SJSA1 (cell line): ENCODE data around the gene TTLL4. TPM values are rescaled to one million over a fixed set of nuclear protein-coding genes. Genes with fewer than 3 reads are reported as not detected.
A peak's percentile ranks its signal among the peaks of the same experiment; 100 is the strongest.

Source experiments
- DNase-seq, 2 experiments: peaks; one replicate each; pipeline ENCODE4 v3.0.0-alpha.2; 2015 to 2020; ENCODE audit warnings: low spot score in 2 of 2, low read depth in 1 of 2
- H3K27ac ChIP-seq: fragments of 250-450 bp; sonication (Bioruptor Pico); 2 replicates; pipeline ENCODE4 v1.5.1; 2020; ENCODE audit warnings: mild to moderate bottlenecking, moderate library complexity
- H3K27me3 ChIP-seq: fragments of 250-450 bp; sonication (Bioruptor Pico); replicated peaks from 2 replicates; pipeline ENCODE4 v1.5.1; 2020; ENCODE audit warnings: mild to moderate bottlenecking, moderate library complexity
- H3K36me3 ChIP-seq: fragments of 250-450 bp; sonication (Bioruptor Pico); 2 replicates; pipeline ENCODE4 v1.5.1; 2020; ENCODE audit warnings: mild to moderate bottlenecking
- H3K4me1 ChIP-seq: fragments of 250-450 bp; sonication (Bioruptor Pico); replicated peaks from 2 replicates; pipeline ENCODE4 v1.6.1; 2021; ENCODE audit warnings: mild to moderate bottlenecking
- H3K4me3 ChIP-seq: fragments of 250-450 bp; sonication (Bioruptor Pico); 2 replicates; pipeline ENCODE4 v1.5.1; 2020; ENCODE audit warnings: mild to moderate bottlenecking
- H3K9me3 ChIP-seq: fragments of 250-450 bp; sonication (Bioruptor Pico); replicated peaks from 2 replicates; pipeline ENCODE4 v1.5.1; 2020; ENCODE audit warnings: mild to moderate bottlenecking
- total RNA-seq: library from RNA; depleted of rRNA; stranded (reverse); fragments of >200 nt; shearing (Covaris generic); gene quantifications from 2 replicates; pipeline ENCODE4 v1.2.3, GENCODE V29; 2014

The TTLL4 gene
- total RNA-seq, 1 experiment from 2014 or later = 6.4 TPM

DNA sequence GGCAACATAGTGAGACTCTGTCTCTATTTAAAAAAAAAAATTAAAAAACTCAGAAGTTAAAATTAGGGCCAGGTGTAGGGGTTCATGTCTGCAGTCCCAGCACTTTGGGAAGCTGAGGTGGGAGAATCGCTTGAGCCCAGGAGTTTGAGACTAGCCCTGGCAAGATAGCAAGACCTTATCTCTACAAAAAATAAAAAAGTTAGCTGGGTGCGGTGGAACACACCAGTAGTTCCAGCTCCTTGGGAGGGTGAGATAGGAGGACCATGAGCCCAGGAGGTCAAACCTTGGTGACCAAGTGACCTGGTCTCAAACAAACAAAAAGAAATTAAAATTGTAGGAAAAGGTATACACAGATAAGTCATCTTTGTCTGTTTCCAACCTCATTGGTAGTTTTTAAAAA, 11.3 kb downstream of the TTLL4 start:
- DNase-seq = no peak
- no peak overlapping the region for H3K4me3 ChIP-seq
- H3K36me3 ChIP-seq = 0 out of 2 replicates have a peak, but pooled peaks cover 2% of the 10 kb centered on the region
- no peaks in the 10 kb centered on the region for H3K27me3 ChIP-seq
- peaks cover 6% of the 10 kb centered on the region; the same call in 1 of the 2 replicates for H3K4me1 ChIP-seq
- peaks cover 4% of the 10 kb centered on the region; the same call in 1 of the 2 replicates for H3K9me3 ChIP-seq
- no peak overlapping the region for H3K27ac ChIP-seq

DNA sequence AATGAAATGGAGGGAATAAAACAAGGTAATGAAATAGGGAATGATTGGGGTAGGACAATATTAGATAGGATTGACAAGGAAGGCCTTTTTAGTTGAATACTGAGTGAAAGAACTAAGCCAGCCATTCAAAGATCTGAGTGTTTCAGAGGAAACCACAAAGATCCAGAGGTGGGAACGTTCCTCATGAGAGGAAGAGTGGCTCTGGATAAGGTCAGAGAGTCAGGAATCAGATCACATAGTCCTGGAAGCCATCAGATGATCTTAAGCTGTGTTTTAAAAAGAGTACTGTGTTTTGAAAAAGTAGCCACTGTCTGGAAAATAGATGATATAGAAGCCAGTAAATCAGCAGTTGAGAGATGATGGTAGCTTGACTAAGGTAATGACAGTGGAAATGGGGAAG, 11.8 kb downstream of the TTLL4 start:
- Histone ChIP-seq H3K9me3 (peaks cover 4% of the 10 kb centered on the region; the same call in 1 of the 2 replicates), H3K27me3 (no peaks in the 10 kb centered on the region), H3K27ac (no peak overlapping the region), H3K36me3 (0 out of 2 replicates have a peak, but pooled peaks cover 2% of the 10 kb centered on the region), H3K4me1 (peaks cover under 1% of the 10 kb centered on the region; the same call in 1 of the 2 replicates), H3K4me3 (no peak overlapping the region)
- DNase-seq = no peak

DNA sequence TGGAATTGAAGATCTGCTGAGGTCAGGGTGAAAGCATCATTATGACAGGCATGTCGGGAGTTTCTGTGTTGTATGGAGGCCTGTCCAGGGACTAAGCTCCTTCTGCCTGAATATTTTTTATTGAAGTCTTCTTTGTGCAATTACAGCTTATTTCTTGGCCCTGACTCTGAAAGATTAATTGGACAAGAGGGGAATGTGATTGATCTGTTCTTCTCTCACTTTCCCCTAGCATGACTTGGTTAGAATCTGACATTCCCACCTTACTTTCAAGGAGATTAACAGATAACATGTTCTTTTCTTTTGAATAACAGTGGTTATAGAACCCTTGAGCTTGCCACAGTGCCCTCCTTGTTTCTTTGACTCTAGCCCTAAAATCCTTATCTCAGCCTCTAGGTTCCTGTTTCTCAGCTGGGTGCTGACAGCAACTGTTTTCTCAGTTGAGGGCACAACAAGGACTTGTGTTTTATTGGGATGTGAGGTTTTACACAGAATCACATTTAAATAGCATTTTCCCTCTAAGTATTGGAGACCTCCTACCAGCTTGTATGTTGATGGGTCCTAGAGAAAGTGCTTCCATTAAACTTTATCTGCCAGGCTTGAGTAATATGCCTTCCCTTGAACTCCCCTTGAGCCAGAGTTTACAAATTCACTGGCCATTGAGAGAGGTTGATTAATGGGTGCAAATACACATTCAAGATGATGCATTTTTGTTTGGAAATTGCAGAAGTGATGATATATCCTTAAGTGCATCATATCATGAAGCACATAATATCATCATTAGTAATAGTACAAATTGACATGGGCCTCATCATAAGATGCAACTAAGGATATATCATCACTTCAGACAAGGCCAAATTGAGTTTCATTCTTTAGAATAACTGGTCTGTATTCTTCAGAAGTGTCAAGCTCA, 12.5 kb downstream of the TTLL4 start:
- 0 out of 2 replicates have a peak, but pooled peaks cover 2% of the 10 kb centered on the region for H3K36me3 ChIP-seq
- DNase-seq = no peak
- no peaks in the 10 kb centered on the region; the same call in 1 of the 2 replicates for H3K4me1 ChIP-seq
- H3K27me3 ChIP-seq = no peaks in the 10 kb centered on the region
- H3K27ac ChIP-seq = no peak overlapping the region
- no peak overlapping the region for H3K4me3 ChIP-seq
- peaks cover 4% of the 10 kb centered on the region for H3K9me3 ChIP-seq

DNA sequence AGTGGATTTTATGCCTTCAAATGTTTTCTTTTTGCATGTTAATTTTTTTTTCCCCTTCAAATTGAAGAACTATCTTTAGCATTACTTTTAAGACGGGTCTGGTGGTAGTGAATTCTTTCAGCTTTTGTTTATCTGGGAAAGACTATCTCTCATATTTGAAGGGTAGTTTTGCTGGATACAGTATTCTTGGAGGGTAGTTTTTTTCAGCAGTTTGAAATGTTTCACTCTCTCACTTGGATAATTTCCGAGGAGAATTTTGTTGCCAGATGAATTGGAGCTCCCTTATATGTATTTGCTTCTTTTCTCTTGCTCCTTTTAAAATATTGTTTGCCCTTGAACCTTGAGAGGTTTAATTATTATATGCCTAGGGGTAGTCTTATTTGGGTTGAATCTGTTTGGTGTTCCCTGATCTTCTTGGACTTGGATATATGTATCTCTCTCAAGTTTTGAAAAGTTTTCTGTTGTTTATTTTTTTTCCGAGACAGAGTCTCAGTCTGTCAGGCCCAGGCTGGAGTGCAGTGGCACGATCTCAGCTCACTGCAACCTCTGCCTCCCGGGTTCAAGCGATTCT, 15.5 kb downstream of the TTLL4 start:
- Histone ChIP-seq H3K36me3 (no peaks in the 10 kb centered on the region), H3K4me3 (no peak overlapping the region), H3K9me3 (peaks cover 4% of the 10 kb centered on the region), H3K4me1 (peaks cover 6% of the 10 kb centered on the region), H3K27me3 (no peaks in the 10 kb centered on the region), H3K27ac (no peak overlapping the region)
- no peak for DNase-seq

DNA sequence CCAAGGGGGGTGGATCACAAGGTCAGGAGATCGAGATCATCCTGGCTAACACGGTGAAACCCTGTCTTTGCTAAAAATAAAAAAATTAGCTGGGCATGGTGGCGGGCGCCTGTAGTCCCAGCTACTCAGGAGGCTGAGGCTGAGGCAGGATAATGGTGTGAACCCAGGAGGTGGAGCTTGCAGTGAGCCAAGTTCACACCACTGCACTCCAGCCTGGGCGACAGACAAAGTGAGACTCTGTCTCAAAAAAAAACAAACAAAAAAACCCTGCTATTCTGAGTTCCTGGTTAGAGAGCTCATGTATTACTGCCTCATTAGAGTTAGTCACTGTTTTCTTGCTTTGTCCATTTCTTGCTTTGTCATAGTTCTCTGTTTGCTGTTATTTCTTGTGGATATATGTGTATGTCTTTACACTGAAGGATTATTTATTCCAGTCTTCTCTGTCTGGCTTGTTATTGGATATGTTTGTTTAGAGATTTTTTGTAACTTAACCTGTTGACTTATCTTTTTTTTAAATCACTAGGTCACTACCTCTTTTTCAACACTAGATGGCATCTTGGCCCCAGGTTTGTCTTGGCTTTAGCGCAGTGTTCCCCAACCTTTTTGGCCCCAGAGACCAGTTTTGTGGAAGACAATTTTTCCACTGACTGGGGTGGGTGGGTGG, 17.0 kb downstream of the TTLL4 start:
- no peak overlapping the region for H3K4me3 ChIP-seq
- no peaks in the 10 kb centered on the region for H3K27me3 ChIP-seq
- peaks cover 2% of the 10 kb centered on the region; the same call in 1 of the 2 replicates for H3K36me3 ChIP-seq
- no peak overlapping the region for H3K27ac ChIP-seq
- H3K4me1 ChIP-seq = peaks cover 20% of the 10 kb centered on the region
- no peak for DNase-seq
- H3K9me3 ChIP-seq = peaks cover 4% of the 10 kb centered on the region

DNA sequence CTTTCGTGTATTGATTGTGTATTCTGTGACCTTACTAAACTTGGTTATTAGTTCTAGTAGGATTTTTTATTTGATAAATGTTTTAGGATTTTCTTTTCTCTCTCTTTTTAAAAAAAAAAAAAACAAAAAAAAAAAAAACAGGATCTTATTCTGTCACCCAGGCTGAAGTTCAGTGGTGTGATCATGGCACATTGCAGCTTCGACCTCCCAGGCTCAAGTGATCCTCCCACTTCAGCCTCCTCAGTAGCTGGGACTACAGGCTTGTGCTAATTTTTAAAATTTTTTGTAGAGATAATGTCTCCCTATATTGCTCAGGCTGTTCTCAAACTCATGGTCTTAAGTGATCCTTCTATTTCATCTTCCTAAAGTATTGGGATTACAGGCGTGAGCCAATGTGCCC, 19.0 kb downstream of the TTLL4 start:
- Histone ChIP-seq H3K9me3 (peaks cover 4% of the 10 kb centered on the region), H3K36me3 (peaks cover 7% of the 10 kb centered on the region; the same call in 1 of the 2 replicates), H3K27me3 (no peaks in the 10 kb centered on the region), H3K27ac (no peak overlapping the region), H3K4me3 (no peak overlapping the region), H3K4me1 (peaks cover 36% of the 10 kb centered on the region)
- DNase-seq = no peak

DNA sequence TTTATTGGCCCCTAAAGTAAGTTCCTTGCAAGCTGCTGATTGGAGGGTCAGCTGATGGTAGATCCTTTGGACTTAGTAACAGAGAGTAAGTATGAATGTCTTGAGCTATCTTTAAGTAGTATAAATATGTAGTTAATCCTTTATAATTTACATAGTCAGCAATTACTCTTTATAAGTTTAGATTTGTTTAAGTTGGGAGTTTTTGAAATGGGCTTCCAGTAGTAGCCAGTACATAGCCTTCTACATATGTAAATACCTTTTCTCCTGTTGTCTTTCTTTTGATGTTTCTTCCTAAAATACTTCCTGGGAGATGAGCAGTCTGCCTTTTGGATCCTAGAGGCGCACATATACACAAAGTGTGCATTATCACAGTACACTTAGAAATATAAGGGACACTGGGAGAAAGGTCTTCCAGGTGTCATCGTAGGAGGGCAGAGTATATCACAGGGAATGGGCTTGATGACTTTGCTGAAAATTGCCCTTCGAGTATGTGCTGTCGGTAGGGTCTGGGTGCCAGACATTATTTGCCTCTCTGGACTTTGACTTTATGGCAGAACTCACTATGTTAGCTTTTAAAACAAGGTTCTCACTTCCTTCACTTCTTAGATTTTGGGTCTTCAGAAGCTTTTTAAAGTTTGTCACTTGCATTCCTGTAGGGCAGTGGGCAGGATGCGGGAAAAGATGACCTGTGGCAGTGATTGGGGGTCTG, 21.6 kb downstream of the TTLL4 start:
- peak overlapping the region; percentile 80 for H3K27ac ChIP-seq
- peaks cover 36% of the 10 kb centered on the region for H3K4me1 ChIP-seq
- H3K36me3 ChIP-seq = peaks cover 9% of the 10 kb centered on the region
- no peak for DNase-seq
- H3K9me3 ChIP-seq = no peaks in the 10 kb centered on the region; the same call in 1 of the 2 replicates
- H3K4me3 ChIP-seq = no peak overlapping the region
- H3K27me3 ChIP-seq = no peaks in the 10 kb centered on the region

DNA sequence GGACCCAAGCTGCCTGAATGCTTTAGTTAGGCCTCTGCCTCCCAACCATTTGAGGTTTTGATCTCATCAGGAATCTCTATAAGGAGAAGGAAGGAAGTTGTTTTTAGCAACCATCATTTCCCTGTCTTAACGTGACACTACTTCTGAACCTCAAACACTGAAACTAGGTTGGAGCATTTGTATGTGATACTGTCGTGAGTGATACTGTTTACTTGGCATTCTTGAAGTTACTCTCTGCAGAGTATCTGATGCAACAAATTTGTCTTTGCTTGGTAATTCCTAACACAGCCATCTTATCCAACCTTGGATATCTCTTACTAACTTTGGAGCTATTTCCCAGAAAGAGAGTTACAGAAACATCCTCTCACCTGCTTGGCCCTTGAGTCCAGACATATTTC, 22.1 kb downstream of the TTLL4 start:
- no peak for DNase-seq
- H3K27me3 ChIP-seq = no peaks in the 10 kb centered on the region
- H3K9me3 ChIP-seq = no peaks in the 10 kb centered on the region; the same call in 1 of the 2 replicates
- H3K36me3 ChIP-seq = peaks cover 15% of the 10 kb centered on the region
- peak overlapping the region; percentile 80; the same call in 1 of the 2 replicates for H3K27ac ChIP-seq
- no peak overlapping the region for H3K4me3 ChIP-seq
- peaks cover 36% of the 10 kb centered on the region for H3K4me1 ChIP-seq

DNA sequence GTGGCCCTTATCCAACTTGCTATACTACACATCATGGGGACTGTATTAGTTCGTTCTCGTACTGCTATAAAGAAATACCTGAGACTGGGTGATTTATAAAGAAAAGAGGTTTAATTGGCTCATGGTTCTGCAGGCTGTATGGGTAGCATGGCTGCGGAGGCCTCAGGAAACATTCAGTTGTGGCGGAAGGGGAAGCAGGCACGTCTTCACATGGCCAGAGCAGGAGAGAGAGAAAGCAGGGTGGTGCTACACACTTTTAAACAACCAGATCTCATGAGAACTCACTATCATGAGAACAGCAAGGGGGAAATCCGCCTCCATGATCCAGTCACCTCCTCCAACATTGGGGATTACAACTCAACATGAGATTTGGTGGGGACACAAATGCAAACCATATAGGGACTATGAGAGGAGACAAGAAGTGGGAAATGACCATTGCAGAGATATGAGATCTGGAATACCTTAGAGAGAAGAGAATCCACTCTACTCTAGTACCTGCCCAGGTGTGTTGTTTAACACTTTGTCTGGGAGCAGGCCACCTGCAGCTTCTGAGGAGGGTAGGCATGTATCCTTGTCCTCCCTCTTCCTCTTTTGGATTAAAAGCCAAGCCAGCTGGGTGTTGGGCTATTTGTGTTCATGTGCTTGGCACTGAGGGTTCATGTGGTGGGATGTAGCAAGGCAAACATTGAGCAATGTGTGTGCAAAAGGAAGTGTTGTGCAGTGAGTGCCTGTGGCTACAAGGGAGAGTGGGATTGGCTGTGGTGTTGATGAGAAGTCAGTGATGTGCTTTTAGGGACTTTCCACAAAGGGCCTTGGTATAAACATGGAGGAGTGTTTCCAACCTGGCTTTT, 22.8 kb downstream of the TTLL4 start:
- DNase-seq = no peak
- Histone ChIP-seq H3K4me1 (peaks cover 36% of the 10 kb centered on the region), H3K27ac (peak overlapping the region; percentile 80; the same call in 1 of the 2 replicates)

DNA sequence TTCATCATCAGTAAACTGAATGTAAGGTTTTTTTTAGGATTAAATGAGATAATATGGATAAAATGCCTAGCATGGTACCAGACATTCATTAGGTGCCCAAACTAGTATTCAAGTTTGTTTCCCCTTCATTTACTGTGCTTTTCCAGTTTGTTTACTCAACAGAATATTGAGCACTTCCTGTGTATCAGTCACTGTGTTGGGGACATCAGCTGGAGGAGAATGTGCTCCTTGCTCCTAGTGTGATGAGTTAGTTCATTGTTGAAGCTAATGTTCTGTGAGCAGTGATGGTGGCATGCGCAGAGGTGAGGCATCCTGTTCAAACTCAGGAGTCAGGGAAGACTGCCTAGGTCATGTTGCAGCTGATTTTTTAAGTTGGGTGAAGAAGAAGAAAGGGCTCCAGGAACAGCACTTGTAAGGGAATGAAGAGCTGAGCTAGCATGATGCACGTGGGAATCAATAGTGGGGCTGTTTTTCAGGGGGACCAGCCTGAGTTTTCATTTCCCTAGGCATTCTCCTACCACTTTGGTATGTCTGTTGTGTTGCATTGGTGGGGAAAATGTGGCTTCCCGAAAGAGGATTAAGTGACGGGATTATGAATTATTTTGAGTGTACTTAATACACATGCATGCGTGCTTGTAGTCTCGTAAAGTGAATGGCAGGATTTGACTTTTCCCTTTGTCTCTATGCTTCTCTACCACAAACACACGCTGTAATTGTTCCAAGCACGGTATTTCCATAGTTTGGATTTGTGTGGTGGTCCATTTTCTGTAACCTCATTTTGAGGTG, 23.7 kb downstream of the TTLL4 start:
- peaks cover 30% of the 10 kb centered on the region for H3K36me3 ChIP-seq
- peak overlapping the region; percentile 0; the same call in 1 of the 2 replicates for H3K27ac ChIP-seq
- DNase-seq = no peak
- no peaks in the 10 kb centered on the region for H3K27me3 ChIP-seq
- H3K9me3 ChIP-seq = no peaks in the 10 kb centered on the region
- H3K4me1 ChIP-seq = peaks cover 36% of the 10 kb centered on the region
- H3K4me3 ChIP-seq = no peak overlapping the region

More for the DNA sequence above, 22.8 kb downstream of the TTLL4 start:
- Histone ChIP-seq H3K36me3 (peaks cover 21% of the 10 kb centered on the region), H3K9me3 (no peaks in the 10 kb centered on the region), H3K4me3 (no peak overlapping the region), H3K27me3 (no peaks in the 10 kb centered on the region)

DNA sequence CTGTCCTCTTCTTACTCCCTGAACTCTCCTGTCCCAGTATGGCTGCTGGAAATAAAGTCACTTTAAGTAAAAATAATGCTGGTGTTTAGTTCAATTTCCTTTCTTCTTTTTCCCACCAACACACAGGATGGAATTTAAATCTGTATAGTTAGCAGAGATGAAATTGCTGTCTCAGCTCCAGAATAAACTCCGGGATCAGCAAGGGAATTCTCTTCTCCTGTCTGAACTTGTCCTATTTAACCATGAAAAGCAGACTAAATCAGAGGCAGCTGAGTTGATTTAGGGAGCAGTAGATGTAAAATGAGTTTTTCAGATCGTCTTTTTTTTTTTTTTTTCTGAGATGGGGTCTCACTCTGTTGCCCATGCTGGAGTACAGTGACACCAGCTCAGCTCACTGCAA, 25.9 kb downstream of the TTLL4 start:
- Histone ChIP-seq H3K27me3 (no peaks in the 10 kb centered on the region), H3K4me1 (peaks cover 26% of the 10 kb centered on the region), H3K4me3 (no peak overlapping the region), H3K27ac (no peak overlapping the region), H3K36me3 (peaks cover 43% of the 10 kb centered on the region), H3K9me3 (no peaks in the 10 kb centered on the region)
- no peak for DNase-seq

DNA sequence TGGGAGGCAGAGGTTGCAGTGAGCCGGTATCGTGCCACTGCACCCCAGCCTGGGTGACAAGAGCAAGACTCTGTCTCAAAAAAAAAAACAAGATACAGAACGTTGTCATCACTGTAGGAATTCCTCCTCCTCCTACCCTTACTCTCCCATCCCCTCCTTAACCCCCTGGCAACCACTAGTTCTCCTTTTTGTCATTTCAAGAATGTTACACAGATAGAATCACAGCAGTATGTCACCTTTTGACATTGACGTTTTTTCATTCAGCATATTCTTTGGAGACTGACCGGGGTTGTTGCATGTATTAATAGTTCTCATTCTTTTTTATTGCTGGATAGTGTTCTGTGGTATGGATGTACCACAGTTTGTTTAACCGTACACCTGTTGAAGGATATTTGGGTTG, 32.4 kb downstream of the TTLL4 start:
- DNase-seq = no peak
- Histone ChIP-seq H3K27me3 (no peaks in the 10 kb centered on the region), H3K4me3 (no peak overlapping the region), H3K9me3 (no peaks in the 10 kb centered on the region), H3K27ac (no peak overlapping the region), H3K4me1 (no peaks in the 10 kb centered on the region), H3K36me3 (peaks cover 58% of the 10 kb centered on the region)
